ENCODE measurements around the gene DUS2. TPM values are rescaled to one million over a fixed set of nuclear protein-coding genes. Genes with fewer than 3 reads are reported as not detected.
A peak's percentile ranks its signal among the peaks of the same experiment; 100 is the strongest.

The DUS2 gene
- total and polyA plus RNA-seq, 9 of the 15 experiments (the other 6 are each of a cell fraction or from before 2014, with no cell fraction given), result 5.8 to 22.5 (median 20.6) TPM

- TF ChIP-seq MGA (IDR thresholded peaks at IDR 0.05) (0 out of 2 replicates have a peak, but pooled peaks have one; percentile 31), THRAP3 (IDR thresholded peaks at IDR 0.05; ENCODE audit: borderline replicate concordance) (0 out of 2 replicates have a peak, but pooled peaks have one; percentile 65), L3MBTL2 (IDR thresholded peaks at IDR 0.05) (peak; percentile 53; the same call in 1 of the 2 replicates), POLR2B (IDR thresholded peaks at IDR 0.05; ENCODE audit: low read depth, partially characterized antibody) (peak; percentile 65), POLR2A (conservative IDR thresholded peaks at IDR 0.05) (peak; percentile 89), RBM25 (IDR thresholded peaks at IDR 0.05; ENCODE audit: low read depth, low read length, severe bottlenecking) (peak; percentile 12), RBFOX2 (IDR thresholded peaks at IDR 0.05; ENCODE audit: low read depth, low read length) (peak; percentile 37; the same call in 1 of the 2 replicates), POLR2AphosphoS5 (IDR thresholded peaks at IDR 0.05; ENCODE audit: control insufficient read depth, insufficient read depth, low read depth, low read length) (0 out of 2 replicates have a peak, but pooled peaks have one; percentile 23), ASH1L (IDR thresholded peaks at IDR 0.05; ENCODE audit: borderline replicate concordance, low read depth, partially characterized antibody) (peak; percentile 40), KDM5B (IDR thresholded peaks at IDR 0.05; ENCODE audit: insufficient replicate concordance, low read depth, low read length) (peak; percentile 51), SUPT5H (IDR thresholded peaks at IDR 0.05) (peak; percentile 76), SREBF1 (IDR thresholded peaks at IDR 0.05; ENCODE audit: borderline replicate concordance, low read depth, low read length) (peak; percentile 87; the same call in 1 of the 2 replicates), FOS (IDR thresholded peaks at IDR 0.05; ENCODE audit: extremely low read depth, insufficient read length) (peak; percentile 28)
Observed at GRCh38 chr16:67998779-67999688, 24.1 kb upstream of the DUS2 start, which contains the start of gene DPEP2 (continued).
